ENCODE measurements around the gene CYP26B1.

GRCh38 chr2:72124376-72124775 lies 23.3 kb downstream of the CYP26B1 start:
- TF ChIP-seq RBBP5 (IDR thresholded peaks at IDR 0.05; ENCODE audit: borderline replicate concordance, low read depth, low read length) (no peak), HDAC2 (IDR thresholded peaks at IDR 0.05; ENCODE audit: borderline replicate concordance in 1 of 2, low read depth in 2 of 2, low read length in 2 of 2) (no peak), KDM1A (IDR thresholded peaks at IDR 0.05; ENCODE audit: borderline replicate concordance, low read length) (no peak), BCL11A (IDR thresholded peaks at IDR 0.05; ENCODE audit: low read depth in 2 of 2, low read length in 2 of 2) (no peak), CTCF (IDR thresholded peaks at IDR 0.05; ENCODE audit: control extremely low read depth in 1 of 3, insufficient read depth in 1 of 3, low read depth in 1 of 3, low read length in 3 of 3) (no peak), SP2 (IDR thresholded peaks at IDR 0.05; ENCODE audit: low read length) (no peak), RFX5 (IDR thresholded peaks at IDR 0.05; ENCODE audit: borderline replicate concordance, low read depth, low read length) (no peak), POLR2AphosphoS5 (IDR thresholded peaks at IDR 0.05; ENCODE audit: low read depth, low read length) (no peak), BACH1 (IDR thresholded peaks at IDR 0.05; ENCODE audit: low read length) (no peak), NRF1 (IDR thresholded peaks at IDR 0.05; ENCODE audit: low read depth, low read length) (no peak), CHD2 (IDR thresholded peaks at IDR 0.05; ENCODE audit: low read length) (no peak), SIN3A (conservative IDR thresholded peaks at IDR 0.05 in 1 of 2, IDR thresholded peaks at IDR 0.05 in 1 of 2; ENCODE audit: low read depth in 1 of 2, low read length in 2 of 2) (no peak), SUZ12 (IDR thresholded peaks at IDR 0.05; ENCODE audit: low read length) (no peak), EZH2 (IDR thresholded peaks at IDR 0.05; ENCODE audit: low read depth, low read length, severe bottlenecking) (no peak)

Data from H1 (cell line).